BLaER1 (cell line): ENCODE data around the gene COIL.
"Not testable (repeated sequence)": the region's sequence is repeated elsewhere in the genome, so short reads cannot be mapped to it uniquely, and the experiment has no call there.

Experiments used
- H3K27ac ChIP-seq: shearing (Covaris generic); formaldehyde crosslinking; 2 replicates; pipeline ENCODE4 v1.8.1; 2022
- H3K27me3 ChIP-seq: shearing (Covaris generic); formaldehyde crosslinking; 2 replicates; pipeline ENCODE4 v1.8.1; 2022
- H3K36me3 ChIP-seq: shearing (Covaris generic); formaldehyde crosslinking; 2 replicates; pipeline ENCODE4 v1.8.1; 2022
- H3K4me1 ChIP-seq: shearing (Covaris generic); formaldehyde crosslinking; 2 replicates; pipeline ENCODE4 v1.8.1; 2022
- H3K4me2 ChIP-seq: shearing (Covaris generic); formaldehyde crosslinking; 2 replicates; pipeline ENCODE4 v1.8.1; 2022
- H3K4me3 ChIP-seq: shearing (Covaris generic); formaldehyde crosslinking; 2 replicates; pipeline ENCODE4 v1.8.1; 2022
- H3K9ac ChIP-seq: shearing (Covaris generic); formaldehyde crosslinking; 2 replicates; pipeline ENCODE4 v1.8.1; 2022
- H3K9me3 ChIP-seq: shearing (Covaris generic); formaldehyde crosslinking; 2 replicates; pipeline ENCODE4 v1.8.1; 2022
- H4K20me1 ChIP-seq: shearing (Covaris generic); formaldehyde crosslinking; 2 replicates; pipeline ENCODE4 v1.8.1; 2022
- Cebpa-rat ChIP-seq: shearing (Covaris generic); IDR thresholded peaks from 2 replicates; pipeline ENCODE4 v1.8.1; 2022

COIL gene

DNA sequence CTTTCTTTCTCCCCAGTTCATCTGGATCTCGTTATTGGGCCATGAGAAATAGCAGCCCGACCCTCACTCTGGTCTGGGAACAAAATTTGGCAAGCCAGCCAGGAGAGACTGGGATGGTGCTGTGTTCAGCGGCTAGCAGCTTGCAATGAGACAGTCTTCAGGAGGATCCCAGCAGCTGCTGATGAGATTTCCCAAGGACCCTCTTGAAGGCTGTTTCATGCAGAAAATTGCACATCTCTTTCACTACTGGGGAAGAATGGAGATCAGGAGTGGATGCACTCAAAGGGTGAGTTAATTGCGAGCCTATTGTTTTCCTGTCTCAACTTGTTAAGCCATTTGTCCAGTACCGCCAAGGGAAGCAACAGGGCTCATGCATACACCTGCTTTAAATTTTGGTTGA, 5.5 kb upstream of the COIL start:
- no peak overlapping the region for H3K27ac ChIP-seq
- TF ChIP-seq Cebpa-rat: no peak
- H3K27me3 ChIP-seq: no peaks in the 10 kb centered on the region
- peaks cover 4% of the 10 kb centered on the region; the same call in 1 of the 2 replicates for H3K4me1 ChIP-seq
- no peaks in the 10 kb centered on the region for H4K20me1 ChIP-seq
- peaks cover 11% of the 10 kb centered on the region for H3K9me3 ChIP-seq
- H3K9ac ChIP-seq: no peak overlapping the region
- H3K4me3 ChIP-seq: no peak overlapping the region
- H3K36me3 ChIP-seq: no peaks in the 10 kb centered on the region
- H3K4me2 ChIP-seq: no peak overlapping the region

- H4K20me1 ChIP-seq, H3K9me3 ChIP-seq, H3K4me1 ChIP-seq, H3K4me3 ChIP-seq, H3K4me2 ChIP-seq, H3K27ac ChIP-seq, H3K9ac ChIP-seq, H3K27me3 ChIP-seq, H3K36me3 ChIP-seq: not testable (repeated sequence)
Observed at GRCh38 chr17:56965681-56966080, 4.8 kb upstream of the COIL start.

- H3K4me1 ChIP-seq, H3K4me3 ChIP-seq, H4K20me1 ChIP-seq, H3K27ac ChIP-seq, H3K4me2 ChIP-seq, H3K27me3 ChIP-seq, H3K36me3 ChIP-seq, H3K9ac ChIP-seq, H3K9me3 ChIP-seq: not testable (repeated sequence)
Observed at GRCh38 chr17:56965241-56965640, 4.4 kb upstream of the COIL start.

DNA sequence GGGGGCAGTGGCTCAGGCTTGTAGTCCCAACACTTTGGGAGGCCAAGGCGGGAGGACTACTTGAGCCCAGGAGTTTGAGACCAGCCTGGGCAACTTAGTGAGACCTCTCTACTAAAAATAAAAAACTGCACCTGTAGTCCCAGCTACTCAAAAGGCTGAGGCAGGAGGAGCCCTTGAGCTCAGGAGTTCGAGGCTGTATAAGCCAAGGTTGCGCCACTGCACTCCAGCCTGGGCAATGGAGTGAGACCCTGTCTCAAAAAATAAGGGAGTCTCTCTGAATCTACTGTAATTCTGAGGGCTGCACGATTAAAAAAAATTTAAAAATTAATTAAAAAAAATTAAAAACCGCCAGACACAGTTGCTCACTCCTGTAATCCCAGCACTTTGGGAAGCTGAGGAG, 3.9 kb downstream of the COIL start:
- H3K4me3 ChIP-seq: no peak overlapping the region
- no peak overlapping the region for H3K27ac ChIP-seq
- peaks cover 50% of the 10 kb centered on the region for H4K20me1 ChIP-seq
- no peak overlapping the region for H3K9ac ChIP-seq
- TF ChIP-seq Cebpa-rat: no peak
- H3K4me2 ChIP-seq: no peak overlapping the region
- H3K36me3 ChIP-seq: peaks cover 58% of the 10 kb centered on the region
- no peaks in the 10 kb centered on the region for H3K9me3 ChIP-seq
- no peaks in the 10 kb centered on the region for H3K27me3 ChIP-seq
- peaks cover 22% of the 10 kb centered on the region for H3K4me1 ChIP-seq

GRCh38 chr17:56949595-56949994, 11.3 kb downstream of the COIL start:
- Histone ChIP-seq H3K4me2 (no peak overlapping the region), H3K9me3 (no peaks in the 10 kb centered on the region), H4K20me1 (peaks cover 43% of the 10 kb centered on the region), H3K27me3 (no peaks in the 10 kb centered on the region), H3K4me1 (no peaks in the 10 kb centered on the region), H3K4me3 (no peak overlapping the region), H3K36me3 (peaks cover 95% of the 10 kb centered on the region), H3K27ac (no peak overlapping the region), H3K9ac (no peak overlapping the region)
- TF ChIP-seq Cebpa-rat: no peak

DNA sequence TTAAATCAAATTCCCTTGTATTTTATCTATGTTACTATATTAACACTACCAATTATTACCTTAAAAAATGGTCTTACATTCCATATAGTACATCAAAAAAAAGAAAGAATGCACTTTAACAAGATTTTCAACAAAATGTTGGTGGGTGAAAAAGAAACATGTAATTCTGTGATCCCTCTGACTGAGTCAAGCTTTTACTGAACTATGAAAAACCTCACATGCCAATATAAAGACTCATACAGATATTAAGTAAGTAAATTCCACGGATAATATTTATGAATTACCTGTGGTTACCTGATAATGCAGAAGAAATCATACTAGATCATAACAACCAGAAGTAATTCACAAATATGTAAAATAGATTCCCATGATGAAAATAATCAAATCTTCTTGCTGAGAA, 12.4 kb downstream of the COIL start:
- H3K4me2 ChIP-seq: no peak overlapping the region
- H3K27me3 ChIP-seq: no peaks in the 10 kb centered on the region
- H3K27ac ChIP-seq: no peak overlapping the region
- TF ChIP-seq Cebpa-rat: no peak
- no peaks in the 10 kb centered on the region for H3K4me1 ChIP-seq
- H3K9ac ChIP-seq: no peak overlapping the region
- H3K36me3 ChIP-seq: peaks cover 96% of the 10 kb centered on the region
- H3K9me3 ChIP-seq: no peaks in the 10 kb centered on the region
- no peak overlapping the region for H3K4me3 ChIP-seq
- peaks cover 33% of the 10 kb centered on the region for H4K20me1 ChIP-seq

- peaks cover 94% of the 10 kb centered on the region for H3K36me3 ChIP-seq
- H3K9me3 ChIP-seq: no peaks in the 10 kb centered on the region
- no peak overlapping the region for H3K4me3 ChIP-seq
Observed at GRCh38 chr17:56947741-56948140, 13.1 kb downstream of the COIL start.

GRCh38 chr17:56945938-56946505, 14.8 kb downstream of the COIL start:
- Histone ChIP-seq H3K27me3 (no peaks in the 10 kb centered on the region), H3K36me3 (peaks cover 94% of the 10 kb centered on the region), H3K27ac (no peak overlapping the region), H3K9me3 (no peaks in the 10 kb centered on the region), H4K20me1 (peaks cover 9% of the 10 kb centered on the region; the same call in 1 of the 2 replicates), H3K4me1 (no peaks in the 10 kb centered on the region), H3K4me2 (no peak overlapping the region), H3K9ac (no peak overlapping the region), H3K4me3 (no peak overlapping the region)
- TF ChIP-seq Cebpa-rat: no peak

More at GRCh38 chr17:56947741-56948140, 13.1 kb downstream of the COIL start:
- no peaks in the 10 kb centered on the region for H3K27me3 ChIP-seq
- H3K27ac ChIP-seq: no peak overlapping the region
- H3K4me1 ChIP-seq: no peaks in the 10 kb centered on the region
- peaks cover 26% of the 10 kb centered on the region for H4K20me1 ChIP-seq
- no peak overlapping the region for H3K9ac ChIP-seq
- no peak for TF ChIP-seq Cebpa-rat
- H3K4me2 ChIP-seq: no peak overlapping the region

DNA sequence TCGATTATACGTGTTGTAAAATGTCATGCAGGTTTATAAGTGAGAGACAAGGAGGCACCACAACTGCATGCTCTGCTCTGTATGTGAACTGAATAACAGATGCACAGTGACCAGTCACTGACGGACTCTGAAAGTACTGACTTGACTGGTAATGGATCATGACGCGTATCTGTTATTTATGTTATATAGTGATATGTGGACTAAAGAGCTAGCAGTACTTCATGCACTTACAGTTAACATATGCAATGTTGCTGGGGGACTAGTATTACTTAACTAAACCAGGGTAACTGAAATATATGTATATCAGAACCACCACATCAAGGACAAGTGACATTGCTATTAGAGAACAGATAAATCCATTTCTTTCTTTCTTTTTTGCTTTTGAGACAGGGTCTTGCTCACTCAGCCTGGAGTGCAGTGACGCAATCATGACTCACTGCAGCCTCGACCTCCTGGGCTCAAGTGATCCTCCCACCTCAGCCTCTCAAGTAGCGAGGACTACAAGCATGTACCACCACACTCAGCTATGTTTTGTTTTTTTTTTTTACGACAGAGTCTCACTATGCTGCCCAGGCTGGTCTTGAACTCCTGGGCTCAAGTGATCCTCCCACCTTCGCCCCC, 17.2 kb downstream of the COIL start:
- no peak for TF ChIP-seq Cebpa-rat
- Histone ChIP-seq H3K4me3 (no peak overlapping the region), H3K36me3 (peaks cover 91% of the 10 kb centered on the region)

DNA sequence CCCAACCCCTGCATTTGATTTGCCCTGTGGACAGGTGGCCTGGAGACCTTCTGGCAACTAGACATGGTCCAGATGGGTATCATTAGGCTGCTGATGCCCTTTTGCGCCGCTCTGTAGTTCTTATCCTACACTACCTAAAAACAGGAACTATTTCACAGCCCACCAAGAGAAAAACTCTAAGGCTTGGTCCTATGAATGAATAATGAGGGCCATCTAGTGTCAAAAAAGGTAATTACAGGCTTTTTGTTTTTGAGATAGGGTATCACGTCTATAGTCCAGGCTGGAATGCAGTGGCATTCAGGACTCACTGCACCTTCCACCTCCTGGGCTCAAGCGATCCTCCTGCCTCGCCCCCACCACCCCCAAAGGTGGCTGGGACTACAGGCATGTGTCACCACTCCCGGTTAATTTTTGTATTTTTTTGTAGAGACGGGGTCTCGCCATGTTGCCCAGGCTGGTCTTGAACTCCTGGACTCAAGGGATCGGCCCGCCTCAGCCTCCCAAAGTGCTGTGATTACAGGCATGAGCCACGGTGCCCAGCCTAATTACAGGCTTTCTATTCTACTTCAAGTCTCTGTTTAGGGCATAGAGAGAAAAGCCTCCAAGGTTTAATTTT, 20.9 kb downstream of the COIL start:
- H3K9me3 ChIP-seq: peaks cover 16% of the 10 kb centered on the region
- TF ChIP-seq Cebpa-rat: no peak

More for the DNA sequence above, 17.2 kb downstream of the COIL start:
- no peaks in the 10 kb centered on the region for H3K9me3 ChIP-seq
- no peak overlapping the region for H3K27ac ChIP-seq
- H3K27me3 ChIP-seq: no peaks in the 10 kb centered on the region
- H4K20me1 ChIP-seq: no peaks in the 10 kb centered on the region
- H3K4me2 ChIP-seq: no peak overlapping the region
- H3K4me1 ChIP-seq: no peaks in the 10 kb centered on the region
- H3K9ac ChIP-seq: no peak overlapping the region

DNA sequence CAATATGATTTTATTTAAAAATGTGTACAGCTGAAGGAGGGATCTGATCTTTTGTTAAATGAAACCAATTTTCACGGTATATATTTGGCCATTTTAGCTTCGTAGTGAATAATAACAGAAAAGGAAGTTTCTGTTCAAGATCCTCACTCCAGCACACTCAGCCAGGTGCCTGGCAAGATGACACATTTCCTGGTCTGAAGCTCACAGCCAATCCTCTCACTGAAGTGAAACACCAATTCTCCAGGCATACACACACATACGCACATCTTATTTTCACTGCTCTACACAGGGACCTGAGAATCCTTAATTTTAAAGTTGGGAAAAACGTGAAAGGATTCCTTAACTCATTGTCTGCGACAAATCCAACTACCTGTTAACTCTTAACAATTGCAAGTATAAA, 22.6 kb downstream of the COIL start:
- not testable (repeated sequence) for H3K4me2 ChIP-seq, H3K9ac ChIP-seq, H3K27me3 ChIP-seq, H4K20me1 ChIP-seq, H3K27ac ChIP-seq, H3K4me1 ChIP-seq, H3K4me3 ChIP-seq
- H3K9me3 ChIP-seq: peaks cover 34% of the 10 kb centered on the region
- peaks cover 95% of the 10 kb centered on the region for H3K36me3 ChIP-seq

More for the DNA sequence above, 20.9 kb downstream of the COIL start:
- no peak overlapping the region for H3K4me2 ChIP-seq
- no peaks in the 10 kb centered on the region for H4K20me1 ChIP-seq
- no peak overlapping the region for H3K4me3 ChIP-seq
- no peaks in the 10 kb centered on the region for H3K4me1 ChIP-seq
- H3K36me3 ChIP-seq: peaks cover 95% of the 10 kb centered on the region
- H3K9ac ChIP-seq: no peak overlapping the region
- no peak overlapping the region for H3K27ac ChIP-seq
- H3K27me3 ChIP-seq: no peaks in the 10 kb centered on the region
